ENCODE data around the gene PHACTR4.
"Not testable (repeated sequence)": the region's sequence is repeated elsewhere in the genome, so short reads cannot be mapped to it uniquely, and the experiment has no call there.

The PHACTR4 gene

GRCh38 chr1:28436211-28436769 lies 66.8 kb downstream of the PHACTR4 start:
- no peak overlapping the region for H3K27ac ChIP-seq (ENCODE audit: low read depth, low read length)
- H3K36me3 ChIP-seq (ENCODE audit: control insufficient read depth, insufficient read depth, low read length): no peaks in the 10 kb centered on the region
- H3K9me3 ChIP-seq (ENCODE audit: control insufficient read depth, insufficient read depth, low read depth, low read length): no peaks in the 10 kb centered on the region
- no peak overlapping the region for H3K9ac ChIP-seq (ENCODE audit: low read length)
- H3K4me1 ChIP-seq (ENCODE audit: control insufficient read depth, insufficient read depth, low read length): peaks cover 14% of the 10 kb centered on the region; the same call in 1 of the 2 replicates
- no peaks in the 10 kb centered on the region for H3K27me3 ChIP-seq (ENCODE audit: control insufficient read depth, insufficient read depth, low read length)
- H3K4me3 ChIP-seq (ENCODE audit: low read depth, low read length): no peak overlapping the region

GRCh38 chr1:28437264-28437923 lies 67.9 kb downstream of the PHACTR4 start:
- H3K4me3 ChIP-seq (ENCODE audit: low read depth, low read length): no peak overlapping the region
- no peaks in the 10 kb centered on the region for H3K36me3 ChIP-seq (ENCODE audit: control insufficient read depth, insufficient read depth, low read length)
- no peaks in the 10 kb centered on the region for H3K27me3 ChIP-seq (ENCODE audit: control insufficient read depth, insufficient read depth, low read length)
- no peak overlapping the region for H3K27ac ChIP-seq (ENCODE audit: low read depth, low read length)
- no peaks in the 10 kb centered on the region for H3K9me3 ChIP-seq (ENCODE audit: control insufficient read depth, insufficient read depth, low read depth, low read length)
- H3K4me1 ChIP-seq (ENCODE audit: control insufficient read depth, insufficient read depth, low read length): peaks cover 14% of the 10 kb centered on the region; the same call in 1 of the 2 replicates
- H3K9ac ChIP-seq (ENCODE audit: low read length): no peak overlapping the region

- Histone ChIP-seq H3K4me1 (ENCODE audit: control insufficient read depth, insufficient read depth, low read length) (peaks cover 14% of the 10 kb centered on the region; the same call in 1 of the 2 replicates), H3K4me3 (ENCODE audit: low read depth, low read length) (no peak overlapping the region), H3K27ac (ENCODE audit: low read depth, low read length) (no peak overlapping the region), H3K9me3 (ENCODE audit: control insufficient read depth, insufficient read depth, low read depth, low read length) (no peaks in the 10 kb centered on the region), H3K36me3 (ENCODE audit: control insufficient read depth, insufficient read depth, low read length) (no peaks in the 10 kb centered on the region), H3K27me3 (ENCODE audit: control insufficient read depth, insufficient read depth, low read length) (no peaks in the 10 kb centered on the region), H3K9ac (ENCODE audit: low read length) (no peak overlapping the region)
Observed at GRCh38 chr1:28437924-28438699, 68.6 kb downstream of the PHACTR4 start.

GRCh38 chr1:28439320-28439719 lies 69.8 kb downstream of the PHACTR4 start:
- H3K27ac ChIP-seq (ENCODE audit: low read depth, low read length): no peak overlapping the region
- no peaks in the 10 kb centered on the region for H3K27me3 ChIP-seq (ENCODE audit: control insufficient read depth, insufficient read depth, low read length)
- no peak overlapping the region for H3K9ac ChIP-seq (ENCODE audit: low read length)
- H3K36me3 ChIP-seq (ENCODE audit: control insufficient read depth, insufficient read depth, low read length): no peaks in the 10 kb centered on the region
- no peak overlapping the region for H3K4me3 ChIP-seq (ENCODE audit: low read depth, low read length)
- peaks cover 14% of the 10 kb centered on the region; the same call in 1 of the 2 replicates for H3K4me1 ChIP-seq (ENCODE audit: control insufficient read depth, insufficient read depth, low read length)
- no peaks in the 10 kb centered on the region for H3K9me3 ChIP-seq (ENCODE audit: control insufficient read depth, insufficient read depth, low read depth, low read length)

GRCh38 chr1:28441674-28442073 lies 72.1 kb downstream of the PHACTR4 start:
- Histone ChIP-seq H3K27me3 (ENCODE audit: control insufficient read depth, insufficient read depth, low read length) (no peaks in the 10 kb centered on the region), H3K4me3 (ENCODE audit: low read depth, low read length) (no peak overlapping the region), H3K9ac (ENCODE audit: low read length) (no peak overlapping the region)

GRCh38 chr1:28443550-28443949 lies 74.0 kb downstream of the PHACTR4 start:
- no peak overlapping the region for H3K9ac ChIP-seq (ENCODE audit: low read length)
- no peaks in the 10 kb centered on the region for H3K9me3 ChIP-seq (ENCODE audit: control insufficient read depth, insufficient read depth, low read depth, low read length)
- H3K27me3 ChIP-seq (ENCODE audit: control insufficient read depth, insufficient read depth, low read length): no peaks in the 10 kb centered on the region
- H3K36me3 ChIP-seq (ENCODE audit: control insufficient read depth, insufficient read depth, low read length): no peaks in the 10 kb centered on the region
- no peaks in the 10 kb centered on the region for H3K4me1 ChIP-seq (ENCODE audit: control insufficient read depth, insufficient read depth, low read length)
- H3K4me3 ChIP-seq (ENCODE audit: low read depth, low read length): no peak overlapping the region
- no peak overlapping the region for H3K27ac ChIP-seq (ENCODE audit: low read depth, low read length)

More at GRCh38 chr1:28441674-28442073, 72.1 kb downstream of the PHACTR4 start:
- Histone ChIP-seq H3K36me3 (ENCODE audit: control insufficient read depth, insufficient read depth, low read length) (no peaks in the 10 kb centered on the region), H3K4me1 (ENCODE audit: control insufficient read depth, insufficient read depth, low read length) (peaks cover 13% of the 10 kb centered on the region; the same call in 1 of the 2 replicates), H3K9me3 (ENCODE audit: control insufficient read depth, insufficient read depth, low read depth, low read length) (no peaks in the 10 kb centered on the region), H3K27ac (ENCODE audit: low read depth, low read length) (no peak overlapping the region)

- Histone ChIP-seq H3K4me1 (ENCODE audit: control insufficient read depth, insufficient read depth, low read length) (no peaks in the 10 kb centered on the region), H3K9ac (ENCODE audit: low read length) (no peak overlapping the region), H3K27me3 (ENCODE audit: control insufficient read depth, insufficient read depth, low read length) (no peaks in the 10 kb centered on the region), H3K36me3 (ENCODE audit: control insufficient read depth, insufficient read depth, low read length) (no peaks in the 10 kb centered on the region), H3K9me3 (ENCODE audit: control insufficient read depth, insufficient read depth, low read depth, low read length) (no peaks in the 10 kb centered on the region), H3K4me3 (ENCODE audit: low read depth, low read length) (no peak overlapping the region), H3K27ac (ENCODE audit: low read depth, low read length) (no peak overlapping the region)
Observed at GRCh38 chr1:28447679-28448078, 78.1 kb downstream of the PHACTR4 start.

GRCh38 chr1:28448094-28448611 lies 78.6 kb downstream of the PHACTR4 start:
- H3K9ac ChIP-seq (ENCODE audit: low read length); H3K36me3 ChIP-seq (ENCODE audit: control insufficient read depth, insufficient read depth, low read length); H3K4me3 ChIP-seq (ENCODE audit: low read depth, low read length); H3K27ac ChIP-seq (ENCODE audit: low read depth, low read length); H3K4me1 ChIP-seq (ENCODE audit: control insufficient read depth, insufficient read depth, low read length); H3K27me3 ChIP-seq (ENCODE audit: control insufficient read depth, insufficient read depth, low read length); H3K9me3 ChIP-seq (ENCODE audit: control insufficient read depth, insufficient read depth, low read depth, low read length): not testable (repeated sequence)

GRCh38 chr1:28449904-28450303 lies 80.4 kb downstream of the PHACTR4 start:
- Histone ChIP-seq H3K4me1 (ENCODE audit: control insufficient read depth, insufficient read depth, low read length) (no peaks in the 10 kb centered on the region), H3K27ac (ENCODE audit: low read depth, low read length) (no peak overlapping the region), H3K4me3 (ENCODE audit: low read depth, low read length) (no peak overlapping the region), H3K9ac (ENCODE audit: low read length) (no peak overlapping the region), H3K36me3 (ENCODE audit: control insufficient read depth, insufficient read depth, low read length) (no peaks in the 10 kb centered on the region; the same call in 1 of the 2 replicates), H3K9me3 (ENCODE audit: control insufficient read depth, insufficient read depth, low read depth, low read length) (no peaks in the 10 kb centered on the region), H3K27me3 (ENCODE audit: control insufficient read depth, insufficient read depth, low read length) (no peaks in the 10 kb centered on the region)

- H3K27me3 ChIP-seq (ENCODE audit: control insufficient read depth, insufficient read depth, low read length): no peaks in the 10 kb centered on the region
- H3K27ac ChIP-seq (ENCODE audit: low read depth, low read length): no peak overlapping the region
- no peak overlapping the region for H3K9ac ChIP-seq (ENCODE audit: low read length)
- no peak overlapping the region for H3K4me3 ChIP-seq (ENCODE audit: low read depth, low read length)
- no peaks in the 10 kb centered on the region for H3K4me1 ChIP-seq (ENCODE audit: control insufficient read depth, insufficient read depth, low read length)
- H3K36me3 ChIP-seq (ENCODE audit: control insufficient read depth, insufficient read depth, low read length): no peaks in the 10 kb centered on the region; the same call in 1 of the 2 replicates
- H3K9me3 ChIP-seq (ENCODE audit: control insufficient read depth, insufficient read depth, low read depth, low read length): no peaks in the 10 kb centered on the region
Observed at GRCh38 chr1:28450561-28450960, 81.0 kb downstream of the PHACTR4 start.

- Histone ChIP-seq H3K4me1 (ENCODE audit: control insufficient read depth, insufficient read depth, low read length) (no peaks in the 10 kb centered on the region), H3K27ac (ENCODE audit: low read depth, low read length) (no peak overlapping the region), H3K36me3 (ENCODE audit: control insufficient read depth, insufficient read depth, low read length) (no peaks in the 10 kb centered on the region; the same call in 1 of the 2 replicates), H3K27me3 (ENCODE audit: control insufficient read depth, insufficient read depth, low read length) (no peaks in the 10 kb centered on the region), H3K9me3 (ENCODE audit: control insufficient read depth, insufficient read depth, low read depth, low read length) (no peaks in the 10 kb centered on the region), H3K9ac (ENCODE audit: low read length) (no peak overlapping the region), H3K4me3 (ENCODE audit: low read depth, low read length) (no peak overlapping the region)
Observed at GRCh38 chr1:28451011-28451410, 81.5 kb downstream of the PHACTR4 start.

All from HUES6 (cell line).